ENCODE data around the gene EGLN2. TPM values are rescaled to one million over a fixed set of nuclear protein-coding genes. Genes with fewer than 3 reads are reported as not detected.

EGLN2 gene
- total and polyA plus RNA-seq, 3 experiments from 2014 or later = 101 to 174 (median 103) TPM

DNA sequence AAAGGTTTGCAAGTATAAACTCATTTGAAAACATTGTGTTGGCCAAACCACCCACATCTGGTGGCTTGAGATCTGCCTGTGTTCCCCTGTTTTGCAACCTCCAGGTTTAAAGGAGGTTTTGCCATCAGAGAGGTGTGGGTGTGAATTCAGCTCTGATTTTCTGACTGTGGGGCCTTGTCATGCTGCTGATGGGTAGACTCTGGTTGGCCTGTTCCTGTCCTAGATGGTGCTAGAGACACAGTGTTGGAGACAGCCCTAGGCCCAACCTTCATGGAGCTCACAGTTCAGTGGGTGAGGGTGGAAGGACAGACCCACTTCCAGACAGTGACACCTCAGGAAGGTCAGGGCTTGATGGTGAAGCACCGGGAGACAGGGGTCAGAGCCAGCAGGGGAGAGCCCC is 13.5 kb upstream of the EGLN2 start:
- H3K27ac Mint-ChIP-seq = peak overlapping the region in 2 of 8 donors; percentile 74 to 90
- Histone ChIP-seq H3K9me3 (ENCODE audit: low read length) (no peaks in the 10 kb centered on the region), H3K36me3 (ENCODE audit: insufficient read depth, low read length) (peaks cover 4% of the 10 kb centered on the region), H3K27ac (ENCODE audit: low read depth, low read length) (no peak overlapping the region), H3K27me3 (ENCODE audit: insufficient read depth, low read length, poor library complexity, severe bottlenecking) (no peaks in the 10 kb centered on the region), H3K4me3 (ENCODE audit: low read length) (no peak overlapping the region), H3K4me1 (ENCODE audit: insufficient read depth, low read length) (no peaks in the 10 kb centered on the region)
- CTCF ChIA-PET = no interaction called here
- DNase-seq = no peak
- peaks cover 9 to 10% (median 9%) of the 10 kb centered on the region in 3 donors for H3K4me1 Mint-ChIP-seq
- no peak overlapping the region for H3K4me3 Mint-ChIP-seq
- no peaks in the 10 kb centered on the region for H3K27me3 Mint-ChIP-seq
- H3K9me3 Mint-ChIP-seq = no peaks in the 10 kb centered on the region
- peaks cover 6 to 64% (median 9%) of the 10 kb centered on the region in 3 donors for H3K36me3 Mint-ChIP-seq
- POLR2A ChIA-PET = no interaction called here

DNA sequence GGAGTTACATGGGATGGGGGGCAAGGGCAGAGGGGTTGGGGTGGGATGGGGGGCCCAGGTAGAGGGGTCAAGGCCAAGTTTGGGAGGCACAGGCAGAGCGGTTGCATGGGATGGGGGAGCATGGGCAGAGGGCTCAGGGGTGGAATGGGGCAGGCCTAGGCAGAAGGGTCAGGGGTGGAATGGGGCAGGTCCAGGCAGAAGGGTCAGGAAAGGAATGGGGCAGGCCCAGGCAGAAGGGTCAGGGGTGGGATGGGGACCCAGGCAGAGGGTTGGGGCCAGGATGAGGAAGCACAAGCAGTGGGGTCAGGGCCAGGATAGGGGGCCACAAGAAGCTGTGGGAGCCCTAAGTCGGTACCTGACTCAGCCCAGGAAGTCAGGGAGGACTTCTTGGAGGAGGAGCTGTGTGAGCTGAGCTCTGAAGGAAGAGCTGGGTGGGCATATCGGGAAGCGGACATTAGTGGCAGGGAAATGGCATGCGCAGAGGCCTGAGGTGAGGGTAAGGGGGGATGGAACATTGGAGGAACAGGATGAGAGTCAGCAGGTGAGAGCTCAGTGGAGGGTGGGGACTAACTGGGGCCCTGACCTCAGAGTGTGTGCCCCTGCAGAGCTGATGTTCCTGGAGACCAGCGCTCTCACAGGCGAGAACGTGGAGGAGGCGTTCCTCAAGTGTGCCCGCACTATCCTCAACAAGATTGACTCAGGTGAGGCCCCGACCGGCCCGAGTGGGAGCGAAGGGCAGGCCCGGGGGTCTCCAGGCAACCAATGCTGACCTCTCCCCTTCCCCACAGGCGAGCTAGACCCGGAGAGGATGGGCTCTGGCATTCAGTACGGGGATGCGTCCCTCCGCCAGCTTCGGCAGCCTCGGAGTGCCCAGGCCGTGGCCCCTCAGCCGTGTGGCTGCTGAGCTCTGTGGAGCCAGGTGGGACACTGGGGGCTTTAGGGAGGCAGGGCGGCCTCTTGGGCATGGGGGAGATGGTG is 12.6 kb upstream of the EGLN2 start:
- H3K4me1 Mint-ChIP-seq = peaks cover 5 to 7% (median 7%) of the 10 kb centered on the region in 3 donors
- H3K36me3 ChIP-seq (ENCODE audit: insufficient read depth, low read length) = peaks cover 4% of the 10 kb centered on the region
- no peaks in the 10 kb centered on the region for H3K9me3 Mint-ChIP-seq
- peak overlapping the region in 5 of 8 donors; percentile 58 to 74 (median 71) for H3K27ac Mint-ChIP-seq
- H3K4me3 ChIP-seq (ENCODE audit: low read length) = no peak overlapping the region
- no peaks in the 10 kb centered on the region for H3K27me3 Mint-ChIP-seq
- H3K9me3 ChIP-seq (ENCODE audit: low read length) = no peaks in the 10 kb centered on the region
- H3K27ac ChIP-seq (ENCODE audit: low read depth, low read length) = no peak overlapping the region
- no peaks in the 10 kb centered on the region for H3K4me1 ChIP-seq (ENCODE audit: insufficient read depth, low read length)
- POLR2A ChIA-PET = interaction anchor here (0.5 to 1.2 kb wide), 2 partner anchors 8 kb away, joined by 3 to 4 read pairs; partner anchors contain the start of gene RAB4B
- H3K27me3 ChIP-seq (ENCODE audit: insufficient read depth, low read length, poor library complexity, severe bottlenecking) = no peaks in the 10 kb centered on the region
- no peak overlapping the region for H3K4me3 Mint-ChIP-seq
- CTCF ChIA-PET = interaction anchor here (0.7 to 3.2 kb wide), 3 partner anchors 8 to 32 kb away, joined by 3 to 14 read pairs (median 5); partner anchors contain the start of genes MIA and RAB4B
- no peak for DNase-seq
- peaks cover 6 to 63% (median 8%) of the 10 kb centered on the region in 3 donors for H3K36me3 Mint-ChIP-seq

DNA sequence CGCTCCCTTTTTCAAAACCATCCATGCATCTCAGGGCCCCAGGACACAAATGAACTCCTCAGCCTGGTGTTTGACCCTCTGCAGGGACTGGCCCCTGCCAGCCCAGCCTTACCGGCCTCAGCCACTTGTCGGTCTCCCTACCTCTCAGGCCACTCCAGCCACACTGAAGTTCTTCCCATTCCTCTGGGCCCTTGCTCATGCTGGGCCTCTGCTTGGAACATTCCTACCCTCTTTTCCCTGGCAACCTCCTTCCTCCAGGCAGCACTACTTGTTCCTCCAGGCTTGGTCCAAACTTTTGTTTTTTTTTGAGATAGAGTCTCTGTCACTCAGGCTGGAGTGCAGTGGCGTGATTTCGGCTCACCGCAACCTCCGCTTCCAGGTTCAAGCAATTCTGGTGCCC is 7.6 kb upstream of the EGLN2 start:
- Histone ChIP-seq H3K4me3 (ENCODE audit: low read length) (no peak overlapping the region), H3K36me3 (ENCODE audit: insufficient read depth, low read length) (no peaks in the 10 kb centered on the region), H3K4me1 (ENCODE audit: insufficient read depth, low read length) (no peaks in the 10 kb centered on the region), H3K27ac (ENCODE audit: low read depth, low read length) (no peak overlapping the region), H3K27me3 (ENCODE audit: insufficient read depth, low read length, poor library complexity, severe bottlenecking) (no peaks in the 10 kb centered on the region), H3K9me3 (ENCODE audit: low read length) (no peaks in the 10 kb centered on the region)
- peaks cover 6 to 52% (median 9%) of the 10 kb centered on the region in 3 donors for H3K36me3 Mint-ChIP-seq
- no peaks in the 10 kb centered on the region for H3K27me3 Mint-ChIP-seq
- DNase-seq = no peak
- H3K4me1 Mint-ChIP-seq = peaks cover 6 to 10% (median 9%) of the 10 kb centered on the region in 3 donors
- no peaks in the 10 kb centered on the region for H3K9me3 Mint-ChIP-seq
- H3K27ac Mint-ChIP-seq = peak overlapping the region in 2 of 8 donors; percentile 47 to 83
- ChIA-PET CTCF (interaction anchor here (1.1 kb wide), 1 partner anchor 14 kb away, joined by 3 read pairs; no protein-coding TSS in a partner anchor), POLR2A (no interaction called here)
- no peak overlapping the region for H3K4me3 Mint-ChIP-seq

DNA sequence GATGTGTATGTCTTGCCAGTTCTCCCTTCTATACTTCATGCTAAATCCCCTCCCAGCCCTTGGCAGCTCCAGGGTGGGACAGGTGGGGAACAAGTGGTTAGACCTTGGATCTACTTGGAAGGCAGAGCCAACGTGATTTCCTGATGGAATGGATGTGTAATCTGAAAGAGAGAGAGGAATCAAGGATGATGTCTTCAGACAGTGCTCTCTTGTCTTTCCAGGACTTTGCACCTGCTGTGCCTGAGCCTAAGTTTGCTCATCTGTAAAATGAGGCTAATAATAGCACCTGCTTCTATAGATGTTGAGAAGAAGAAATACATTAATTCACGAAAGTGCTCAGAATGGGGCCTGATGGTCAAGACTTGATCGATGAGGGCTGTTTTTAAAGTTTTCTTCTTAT is 7.0 kb upstream of the EGLN2 start:
- CTCF ChIA-PET = interaction anchor here (1.0 to 1.1 kb wide), 2 partner anchors 13 to 15 kb away, joined by 3 read pairs; no protein-coding TSS in a partner anchor

DNA sequence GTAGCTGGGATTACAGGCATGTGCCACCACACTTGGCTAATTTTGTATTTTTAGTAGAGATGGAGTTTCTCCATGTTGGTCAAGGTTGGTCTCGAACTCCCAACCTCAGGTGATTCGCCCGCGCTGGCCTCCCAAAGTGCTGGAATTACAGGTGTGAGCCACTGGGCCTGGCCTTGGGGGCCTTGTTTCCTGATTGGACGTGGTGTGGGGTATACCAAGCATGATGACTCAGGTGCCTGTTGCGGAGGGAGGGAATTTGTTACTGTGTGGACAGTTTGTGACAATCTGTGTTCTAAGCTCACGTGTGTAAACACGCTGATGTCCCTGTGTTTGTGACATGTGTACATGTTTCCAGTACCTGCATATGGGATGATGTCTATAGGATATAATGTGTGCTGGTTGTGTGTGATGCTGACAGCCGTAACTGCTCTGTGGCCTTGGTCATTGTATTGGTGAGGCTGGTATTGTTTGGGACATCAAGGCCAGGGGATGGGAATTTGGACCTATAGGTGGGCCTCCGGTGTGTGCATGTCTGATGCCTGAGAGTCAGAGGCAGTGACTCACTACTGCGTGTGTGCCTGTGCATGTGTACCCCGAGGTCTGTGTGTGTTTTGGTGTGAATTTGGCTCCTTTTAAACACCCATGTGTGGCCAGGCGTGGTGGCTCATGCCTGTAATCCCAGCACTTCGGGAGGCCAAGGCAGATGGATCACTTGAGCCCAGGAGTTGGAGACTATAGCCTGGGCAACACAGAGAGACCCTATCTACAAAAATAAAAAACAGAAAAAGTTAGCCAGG is 1.6 kb upstream of the EGLN2 start:
- peaks cover 0 to 48% (median 1%) of the 10 kb centered on the region in 3 donors for H3K36me3 Mint-ChIP-seq
- H3K9me3 Mint-ChIP-seq = no peaks in the 10 kb centered on the region
- peaks cover 8% of the 10 kb centered on the region for H3K36me3 ChIP-seq (ENCODE audit: insufficient read depth, low read length)
- DNase-seq = no peak
- no peaks in the 10 kb centered on the region for H3K9me3 ChIP-seq (ENCODE audit: low read length)
- peaks cover 27 to 42% (median 34%) of the 10 kb centered on the region in 3 donors for H3K4me1 Mint-ChIP-seq
- peaks cover 33% of the 10 kb centered on the region for H3K4me1 ChIP-seq (ENCODE audit: insufficient read depth, low read length)
- H3K27me3 ChIP-seq (ENCODE audit: insufficient read depth, low read length, poor library complexity, severe bottlenecking) = no peaks in the 10 kb centered on the region
- no peaks in the 10 kb centered on the region for H3K27me3 Mint-ChIP-seq
- H3K27ac Mint-ChIP-seq = peak overlapping the region; percentile 79 to 100 (median 100)
- CTCF ChIA-PET = interaction anchor here (1.4 to 3.1 kb wide), 6 partner anchors 10 to 47 kb away, joined by 3 to 38 read pairs (median 9); partner anchors contain the start of genes ACTMAP, RAB4B and SNRPA
- peak overlapping the region; percentile 90 to 99 (median 97) for H3K4me3 Mint-ChIP-seq
- peak overlapping the region; percentile 93 for H3K27ac ChIP-seq (ENCODE audit: low read depth, low read length)
- no peak overlapping the region for H3K4me3 ChIP-seq (ENCODE audit: low read length)
- POLR2A ChIA-PET = interaction anchor here (1.4 to 3.9 kb wide), 5 partner anchors 9 to 46 kb away, joined by 3 to 72 read pairs (median 6); partner anchors contain the start of genes ACTMAP, RAB4B and SNRPA

More for the DNA sequence above, 7.0 kb upstream of the EGLN2 start:
- no peaks in the 10 kb centered on the region for H3K27me3 ChIP-seq (ENCODE audit: insufficient read depth, low read length, poor library complexity, severe bottlenecking)
- no peak overlapping the region for H3K4me3 ChIP-seq (ENCODE audit: low read length)
- H3K27ac ChIP-seq (ENCODE audit: low read depth, low read length) = no peak overlapping the region
- H3K36me3 ChIP-seq (ENCODE audit: insufficient read depth, low read length) = no peaks in the 10 kb centered on the region
- no peaks in the 10 kb centered on the region for H3K9me3 ChIP-seq (ENCODE audit: low read length)
- POLR2A ChIA-PET = no interaction called here
- H3K36me3 Mint-ChIP-seq = peaks cover 6 to 48% (median 9%) of the 10 kb centered on the region in 3 donors
- H3K27me3 Mint-ChIP-seq = no peaks in the 10 kb centered on the region
- peak overlapping the region in 7 of 8 donors; percentile 8 to 87 (median 72) for H3K27ac Mint-ChIP-seq
- H3K4me1 Mint-ChIP-seq = peaks cover 6 to 10% (median 9%) of the 10 kb centered on the region in 3 donors
- no peak for DNase-seq
- H3K4me3 Mint-ChIP-seq = peak overlapping the region in 1 of 7 donors; percentile 40
- H3K4me1 ChIP-seq (ENCODE audit: insufficient read depth, low read length) = no peaks in the 10 kb centered on the region
- no peaks in the 10 kb centered on the region for H3K9me3 Mint-ChIP-seq

DNA sequence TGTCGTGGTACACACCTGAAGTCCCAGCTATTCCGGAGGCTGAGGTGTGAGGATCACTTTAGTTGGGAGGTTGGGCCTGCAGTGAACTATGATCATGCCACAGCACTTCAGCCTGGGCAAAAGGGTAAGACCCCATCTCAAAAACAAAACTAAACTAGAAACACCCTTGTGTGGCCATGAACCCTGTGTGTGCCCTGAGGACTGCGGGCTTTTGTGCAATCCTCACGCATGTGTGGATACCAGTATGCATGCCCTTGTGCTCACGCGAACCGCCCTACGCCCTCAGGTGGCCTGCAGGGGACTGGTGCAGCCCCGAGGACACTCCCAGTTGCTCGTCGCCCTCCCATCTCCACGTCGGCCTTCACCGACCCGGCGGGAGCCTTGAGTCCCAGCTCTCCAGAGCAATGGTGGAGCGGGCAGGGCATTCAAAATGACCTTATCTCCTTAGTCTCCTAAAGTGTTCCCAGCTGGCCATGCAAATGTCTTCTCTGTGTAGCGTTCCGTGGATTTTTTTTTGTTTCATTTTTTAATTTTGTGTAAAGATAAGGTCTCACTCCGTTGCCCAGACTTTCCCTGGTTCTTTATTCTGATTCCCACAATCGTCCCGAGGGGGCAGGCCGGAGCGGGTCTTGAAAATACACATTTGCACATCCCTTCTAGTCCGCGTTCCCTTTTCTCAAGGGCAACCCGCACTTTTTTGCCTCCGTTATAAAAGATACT is 868 bp upstream of the EGLN2 start:
- H3K4me1 ChIP-seq (ENCODE audit: insufficient read depth, low read length) = peaks cover 41% of the 10 kb centered on the region
- peaks cover 0 to 48% (median 2%) of the 10 kb centered on the region in 3 donors for H3K36me3 Mint-ChIP-seq
- H3K27me3 ChIP-seq (ENCODE audit: insufficient read depth, low read length, poor library complexity, severe bottlenecking) = no peaks in the 10 kb centered on the region
- H3K4me1 Mint-ChIP-seq = peaks cover 33 to 48% (median 39%) of the 10 kb centered on the region in 3 donors
- no peaks in the 10 kb centered on the region for H3K9me3 Mint-ChIP-seq
- ChIA-PET POLR2A (interaction anchor here (0.8 to 3.9 kb wide), 16 partner anchors 9 to 1362 kb away, joined by 3 to 72 read pairs (median 5); partner anchors contain the start of genes ACTMAP, BLVRB, COQ8B and ITPKC), CTCF (interaction anchor here (1.0 to 3.1 kb wide), 9 partner anchors 9 to 135 kb away, joined by 3 to 38 read pairs (median 9); partner anchors contain the start of genes ACTMAP, RAB4B and SNRPA)
- H3K27me3 Mint-ChIP-seq = no peaks in the 10 kb centered on the region
- peak overlapping the region; percentile 93 for H3K27ac ChIP-seq (ENCODE audit: low read depth, low read length)
- peak overlapping the region; percentile 66 for H3K4me3 ChIP-seq (ENCODE audit: low read length)
- peak overlapping the region; percentile 90 to 99 (median 97) for H3K4me3 Mint-ChIP-seq
- H3K36me3 ChIP-seq (ENCODE audit: insufficient read depth, low read length) = peaks cover 8% of the 10 kb centered on the region
- no peaks in the 10 kb centered on the region for H3K9me3 ChIP-seq (ENCODE audit: low read length)
- H3K27ac Mint-ChIP-seq = peak overlapping the region; percentile 98 to 100 (median 100)
- peak; percentile 54 to 85 (median 62) for DNase-seq

Data from CD8-positive, alpha-beta memory T cell (primary cell).